Choroid plexus epithelial cell (primary cell): ENCODE results near the gene NTM.

ENCODE experiments used
- DNase-seq: peaks from one replicate; pipeline ENCODE4 v3.0.0-alpha.2; 2010; ENCODE audit warnings: low read depth
- H3K4me3 ChIP-seq: 2 replicates; pipeline ENCODE4 v1.5.1; 2011; ENCODE audit warnings: low read depth, mild to moderate bottlenecking, control low read depth, low read length, moderate library complexity
- CTCF ChIP-seq: conservative IDR thresholded peaks from 2 replicates; pipeline ENCODE4 v1.5.1; 2011; ENCODE audit warnings: low read depth, mild to moderate bottlenecking, control low read depth, inconsistent platforms, low read length, moderate library complexity

Gene NTM

GRCh38 chr11:131832079-131832478, 461.7 kb downstream of the NTM start:
- DNase-seq: no peak
- no peak for TF ChIP-seq CTCF
- no peak overlapping the region for H3K4me3 ChIP-seq

GRCh38 chr11:131833366-131833765, 463.0 kb downstream of the NTM start:
- TF ChIP-seq CTCF: no peak
- DNase-seq: no peak
- H3K4me3 ChIP-seq: no peak overlapping the region

- DNase-seq: no peak
- TF ChIP-seq CTCF: no peak
Measured at GRCh38 chr11:131837562-131837961, 467.1 kb downstream of the NTM start.

GRCh38 chr11:131838016-131838415, 467.6 kb downstream of the NTM start:
- no peak for DNase-seq
- no peak overlapping the region for H3K4me3 ChIP-seq
- no peak for TF ChIP-seq CTCF

More at GRCh38 chr11:131837562-131837961, 467.1 kb downstream of the NTM start:
- H3K4me3 ChIP-seq: no peak overlapping the region

GRCh38 chr11:131839326-131839725, 468.9 kb downstream of the NTM start:
- H3K4me3 ChIP-seq: no peak overlapping the region
- no peak for TF ChIP-seq CTCF
- no peak for DNase-seq

GRCh38 chr11:131840545-131840944, 470.1 kb downstream of the NTM start:
- no peak for TF ChIP-seq CTCF
- H3K4me3 ChIP-seq: no peak overlapping the region
- DNase-seq: no peak

- no peak overlapping the region for H3K4me3 ChIP-seq
- no peak for TF ChIP-seq CTCF
- peak; percentile 15 for DNase-seq
Measured at GRCh38 chr11:131841028-131841427, 470.6 kb downstream of the NTM start.
